ENCODE measurements around the gene CDA.
"Not testable (repeated sequence)": the region's sequence is repeated elsewhere in the genome, so short reads cannot be mapped to it uniquely, and the experiment has no call there.

CDA gene

GRCh38 chr1:20586953-20587660 lies 1.8 kb upstream of the CDA start:
- DNase-seq (ENCODE audit: low read depth), result no peak

- peak; percentile 32 for DNase-seq (ENCODE audit: low read depth)
Measured at GRCh38 chr1:20587661-20588053, 1.2 kb upstream of the CDA start.

DNA sequence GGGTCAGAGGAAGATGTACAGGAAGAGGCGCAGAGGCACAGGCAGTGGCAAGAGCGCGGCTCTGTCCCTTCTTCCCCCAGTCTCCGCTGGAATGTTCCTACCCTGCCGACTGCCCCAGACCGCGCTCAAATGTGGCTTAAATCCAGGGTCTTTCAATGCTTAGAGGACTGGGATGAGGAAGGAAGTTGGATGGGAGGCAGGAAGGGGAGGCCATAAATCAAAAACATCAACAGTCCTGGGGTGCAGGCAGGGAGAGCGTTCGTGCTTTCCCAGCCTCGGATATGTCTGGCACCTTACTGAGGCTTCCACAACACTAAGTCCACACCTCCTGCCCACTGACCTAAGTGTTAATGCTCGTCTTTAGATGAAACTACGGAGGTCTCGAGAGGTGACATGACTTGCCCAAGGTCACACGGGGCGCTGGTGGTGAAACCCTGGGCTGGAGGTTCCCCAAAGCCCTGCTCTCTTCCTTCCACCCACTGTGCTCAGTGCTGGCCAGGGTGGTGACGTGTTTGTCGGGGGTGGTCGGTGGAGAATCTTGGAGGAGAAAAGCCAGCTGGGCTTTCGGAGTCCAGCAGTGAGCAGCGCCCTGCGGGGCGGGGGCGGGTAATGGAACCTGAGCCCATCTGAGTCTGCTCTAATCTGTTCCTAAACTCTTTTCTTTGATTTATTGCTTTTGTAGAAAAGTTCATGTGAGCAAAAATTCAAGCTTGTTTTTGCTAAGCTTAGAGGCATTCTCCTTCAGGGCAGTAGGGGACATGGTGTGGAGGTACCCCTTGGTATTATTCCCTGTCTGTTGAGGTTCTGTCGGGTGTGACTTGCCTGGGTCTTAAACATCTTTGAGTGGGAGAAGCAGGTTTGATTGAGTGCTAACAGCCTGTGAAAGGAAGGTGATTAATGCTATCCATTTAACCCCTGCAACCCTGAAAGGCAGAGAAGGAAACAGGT lies 708 bp downstream of the CDA start:
- peak; percentile 35 for DNase-seq (ENCODE audit: low read depth)

DNA sequence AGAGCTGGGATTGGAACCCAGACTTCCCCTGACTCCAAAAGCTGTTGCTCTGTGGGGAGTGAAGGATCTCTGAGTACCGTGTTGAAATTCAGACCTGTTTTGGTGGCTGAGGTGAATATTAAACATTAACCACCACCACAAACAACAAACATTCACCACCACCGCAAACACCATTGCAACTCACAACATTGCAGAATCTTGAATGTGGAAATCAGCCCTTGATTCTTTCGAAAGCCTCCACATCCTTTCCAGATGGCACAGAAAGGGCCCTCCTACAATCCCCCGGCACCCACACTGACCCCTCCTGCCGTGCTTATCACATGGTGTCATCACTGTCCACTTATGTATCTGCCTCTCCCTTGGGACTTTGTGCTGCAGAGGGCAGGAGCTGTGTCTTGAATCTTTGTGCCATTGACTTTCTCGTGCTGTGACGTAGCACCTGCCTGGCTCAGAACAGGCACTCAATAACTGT lies 1.4 kb downstream of the CDA start:
- DNase-seq (ENCODE audit: low read depth), result peak; percentile 75

GRCh38 chr1:20593756-20594155 lies 4.9 kb downstream of the CDA start:
- no peak for DNase-seq (ENCODE audit: low read depth)

DNA sequence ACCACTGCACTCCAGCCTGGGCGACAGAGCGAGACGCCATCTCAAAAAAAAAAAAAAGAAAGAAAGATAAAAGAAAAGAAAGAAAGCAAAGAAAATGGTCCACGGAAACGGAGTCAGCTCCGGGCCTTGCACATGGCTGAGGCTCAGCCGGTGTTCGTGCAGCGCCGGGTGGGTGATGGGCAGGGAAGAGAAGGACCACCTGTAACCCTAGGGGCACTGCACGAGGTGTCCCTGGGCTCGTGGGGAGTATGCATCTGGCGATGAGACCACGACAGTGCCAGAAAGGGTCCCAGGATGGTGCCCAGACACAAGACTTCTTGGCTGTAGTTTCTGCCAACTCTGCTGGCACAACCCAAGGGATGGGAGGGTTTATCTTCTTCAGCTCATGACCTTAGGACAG lies 5.8 kb downstream of the CDA start:
- no peak for DNase-seq (ENCODE audit: low read depth)

DNA sequence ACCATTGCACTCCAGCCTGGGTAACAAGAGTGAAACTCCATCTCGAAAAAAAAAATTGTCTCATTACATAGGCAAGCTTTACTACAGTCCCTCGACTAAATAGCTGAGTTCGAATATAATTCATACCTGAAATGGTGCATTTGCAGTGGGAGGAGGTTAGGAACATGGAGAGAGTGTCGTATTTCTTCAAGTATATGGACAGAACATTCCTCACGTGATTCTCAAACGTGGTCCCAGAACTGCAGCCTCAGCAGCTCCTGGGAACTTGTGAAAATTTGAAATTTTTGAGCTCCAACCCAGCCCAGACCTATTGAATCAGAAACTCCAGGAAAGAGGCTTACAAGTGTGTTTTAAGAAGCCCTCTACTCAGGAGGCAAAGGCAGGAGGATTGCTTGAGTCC lies 7.2 kb downstream of the CDA start:
- DNase-seq (ENCODE audit: low read depth), result no peak

- DNase-seq (ENCODE audit: low read depth), result no peak
Measured at GRCh38 chr1:20597650-20598049, 8.8 kb downstream of the CDA start.

DNA sequence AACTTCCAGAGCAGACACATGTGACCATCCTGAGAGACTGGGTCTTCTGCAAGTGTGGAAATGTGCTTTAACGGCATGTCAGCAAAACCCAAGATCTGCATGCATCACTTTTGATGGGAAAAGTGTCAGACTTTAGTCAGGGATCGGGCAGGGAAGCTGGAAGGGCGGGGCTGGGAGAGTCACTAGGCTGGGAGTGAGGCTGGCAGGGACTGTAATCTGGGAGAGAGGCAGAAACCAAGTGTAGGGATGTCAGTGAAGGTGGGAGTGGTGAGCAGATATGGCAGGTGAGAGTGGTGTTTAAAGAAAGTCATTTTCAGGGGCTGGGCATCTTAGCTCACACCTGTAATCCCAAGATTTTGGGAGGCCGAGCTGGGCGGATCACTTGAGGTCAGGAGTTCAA lies 11.3 kb downstream of the CDA start:
- no peak for DNase-seq (ENCODE audit: low read depth)

GRCh38 chr1:20601129-20601825 lies 12.4 kb downstream of the CDA start:
- DNase-seq (ENCODE audit: low read depth), result no peak

GRCh38 chr1:20602851-20603450 lies 14.1 kb downstream of the CDA start:
- no peak for DNase-seq (ENCODE audit: low read depth)

DNA sequence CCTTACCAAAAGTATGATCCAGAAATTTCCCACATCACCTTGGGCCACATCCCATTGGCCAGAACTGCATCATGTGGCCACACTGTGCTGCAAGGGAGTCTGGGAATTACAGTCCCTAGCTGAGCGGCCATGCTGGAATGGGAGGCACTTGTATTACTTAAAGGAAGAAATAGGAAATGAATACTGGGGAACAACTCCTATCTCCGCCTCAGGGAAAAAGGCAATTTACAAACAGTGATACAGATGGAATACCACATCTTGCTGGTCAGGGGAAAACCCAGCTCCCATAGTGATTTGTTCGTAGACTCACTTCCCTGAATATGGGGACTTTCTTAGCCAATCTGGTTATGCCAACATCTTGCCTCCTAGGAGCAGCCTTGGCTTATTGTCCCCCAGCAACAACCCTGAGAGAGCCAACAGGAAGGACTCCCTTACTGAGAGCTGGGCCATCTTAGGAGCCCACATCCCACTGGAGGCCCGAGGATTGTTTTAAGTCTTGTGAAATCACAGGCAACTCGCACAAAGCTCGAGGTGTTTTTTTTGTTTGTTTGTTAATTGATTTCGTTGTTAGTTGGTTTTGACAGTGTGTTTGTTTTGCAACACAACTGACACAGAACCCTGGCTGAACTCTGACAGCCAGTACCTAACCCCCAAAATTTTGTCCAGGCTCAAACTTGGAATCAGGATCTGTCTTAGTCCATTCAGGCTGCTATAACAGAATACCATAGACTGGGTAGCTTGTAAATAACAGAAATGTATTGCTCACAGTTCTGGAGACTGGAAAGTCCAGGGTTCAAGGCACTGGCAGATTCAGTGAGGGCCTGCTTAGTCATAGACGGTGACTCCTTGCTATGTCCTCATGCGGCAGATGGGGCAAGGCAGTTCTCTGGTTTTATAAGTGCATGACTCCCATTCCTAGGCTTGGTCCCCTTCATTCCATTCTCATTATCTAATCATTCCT lies 14.9 kb downstream of the CDA start:
- DNase-seq (ENCODE audit: low read depth), result peak; percentile 72

DNA sequence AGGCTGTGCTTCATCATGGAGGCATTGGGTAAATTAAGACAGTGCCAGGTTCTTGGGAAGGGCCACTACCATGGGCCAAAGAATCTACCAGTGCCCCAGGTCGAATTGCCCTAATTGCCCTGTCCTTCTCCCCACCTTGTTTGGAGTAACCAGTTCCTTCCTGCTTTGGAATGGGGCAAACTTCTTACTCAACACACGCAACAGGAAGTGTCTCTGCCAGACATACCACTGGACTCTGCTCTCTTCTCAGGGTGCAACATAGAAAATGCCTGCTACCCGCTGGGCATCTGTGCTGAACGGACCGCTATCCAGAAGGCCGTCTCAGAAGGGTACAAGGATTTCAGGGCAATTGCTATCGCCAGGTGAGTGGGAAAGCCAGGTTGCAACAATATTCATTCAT lies 15.8 kb downstream of the CDA start:
- no peak for DNase-seq (ENCODE audit: low read depth)

- DNase-seq (ENCODE audit: low read depth), result not testable (repeated sequence)
Measured at GRCh38 chr1:20606801-20607570, 18.1 kb downstream of the CDA start.

- DNase-seq (ENCODE audit: low read depth), result no peak
Measured at GRCh38 chr1:20609541-20609940, 20.6 kb downstream of the CDA start.

- no peak for DNase-seq (ENCODE audit: low read depth)
Measured at GRCh38 chr1:20610970-20611369, 22.1 kb downstream of the CDA start.

DNA sequence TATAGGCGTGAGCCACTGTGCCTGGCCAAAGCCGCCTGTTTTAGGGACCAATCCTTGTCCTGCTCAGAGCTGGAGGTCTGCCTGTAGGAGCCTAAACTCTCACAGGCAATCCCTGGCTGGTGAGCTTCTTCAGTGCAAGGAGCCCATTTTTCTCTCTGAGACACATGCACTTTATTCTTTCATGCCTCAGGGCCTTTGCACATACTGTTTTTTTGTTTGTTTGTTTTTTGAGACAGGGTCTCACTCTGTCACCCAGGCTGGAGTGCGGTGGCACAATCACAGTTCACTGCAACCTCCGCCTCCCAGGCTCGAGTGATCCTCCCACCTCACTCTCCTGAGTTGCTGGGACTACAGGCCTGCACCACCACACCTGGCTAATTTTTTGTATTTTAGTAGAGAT lies 22.8 kb downstream of the CDA start:
- no peak for DNase-seq (ENCODE audit: low read depth)

DNA sequence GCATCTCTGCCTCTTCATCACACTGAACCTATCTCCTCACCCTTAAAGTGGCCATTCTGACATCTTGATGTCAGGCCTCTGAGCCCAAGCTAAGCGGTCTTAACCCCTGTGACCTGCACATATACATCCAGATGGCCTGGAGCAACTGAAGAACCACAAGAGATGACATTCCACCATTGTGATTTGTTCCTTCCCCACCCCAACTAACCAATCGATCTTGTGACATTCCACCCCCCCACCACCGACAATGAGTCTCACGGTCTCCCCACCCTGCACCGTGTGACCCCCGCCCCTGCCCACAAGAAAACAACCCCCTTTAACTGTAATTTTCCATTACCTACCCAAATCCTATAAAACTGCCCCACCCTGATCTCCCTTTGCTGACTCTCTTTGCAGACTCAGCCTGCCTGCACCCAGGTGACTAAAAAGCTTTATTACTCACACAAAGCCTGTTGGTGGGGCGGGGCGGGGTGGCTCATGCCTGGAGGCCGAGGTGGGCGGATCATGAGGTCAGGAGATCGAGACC lies 23.4 kb downstream of the CDA start:
- no peak for DNase-seq (ENCODE audit: low read depth)

- DNase-seq (ENCODE audit: low read depth), result no peak
Measured at GRCh38 chr1:20614131-20614579, 25.3 kb downstream of the CDA start.
